HL-60 (cell line): Measurements from ENCODE around the gene HHIP.

Experiments
- DNase-seq, 2 experiments: peaks; one replicate each; pipeline ENCODE4 v3.0.0-alpha.2; 2010 to 2020; ENCODE audit warnings: low read depth in 1 of 2, low spot score in 1 of 2
- H3K27ac ChIP-seq: fragments of 250-450 bp; sonication (Bioruptor Pico); replicated peaks from 2 replicates; pipeline ENCODE4 v1.5.1; 2020; ENCODE audit warnings: mild to moderate bottlenecking, moderate library complexity
- H3K27me3 ChIP-seq: fragments of 250-450 bp; sonication (Bioruptor Pico); 2 replicates; pipeline ENCODE4 v1.5.1; 2021; ENCODE audit warnings: mild to moderate bottlenecking, moderate library complexity; ENCODE audit not compliant: insufficient read depth, poor library complexity, severe bottlenecking
- H3K4me3 ChIP-seq: replicated peaks from 2 replicates; pipeline ENCODE4 v1.5.1; 2011; ENCODE audit warnings: mild to moderate bottlenecking, control low read depth, low read length; ENCODE audit not compliant: insufficient read depth
- GABPA ChIP-seq: IDR thresholded peaks from 2 replicates; pipeline ENCODE4 v1.6.1; 2012; ENCODE audit warnings: low read depth
- POLR2AphosphoS5 ChIP-seq: IDR thresholded peaks from 2 replicates; pipeline ENCODE4 v1.6.1; 2012; ENCODE audit warnings: low read depth
- SPI1 ChIP-seq: IDR thresholded peaks from 2 replicates; pipeline ENCODE4 v1.6.1; 2012; ENCODE audit warnings: low read depth, mild to moderate bottlenecking, borderline replicate concordance
- TF ChIP-seq, protein P1 (sequence below): IDR thresholded peaks from 2 replicates; pipeline ENCODE4 v1.6.1; 2012; ENCODE audit warnings: low read depth; ENCODE audit not compliant: insufficient replicate concordance
- TF ChIP-seq, protein P2 (sequence below): IDR thresholded peaks from one replicate; pipeline ENCODE4 v1.5.1; 2011; ENCODE audit warnings: low read length, control low read depth, inconsistent platforms; ENCODE audit not compliant: insufficient read depth

Gene HHIP

DNA sequence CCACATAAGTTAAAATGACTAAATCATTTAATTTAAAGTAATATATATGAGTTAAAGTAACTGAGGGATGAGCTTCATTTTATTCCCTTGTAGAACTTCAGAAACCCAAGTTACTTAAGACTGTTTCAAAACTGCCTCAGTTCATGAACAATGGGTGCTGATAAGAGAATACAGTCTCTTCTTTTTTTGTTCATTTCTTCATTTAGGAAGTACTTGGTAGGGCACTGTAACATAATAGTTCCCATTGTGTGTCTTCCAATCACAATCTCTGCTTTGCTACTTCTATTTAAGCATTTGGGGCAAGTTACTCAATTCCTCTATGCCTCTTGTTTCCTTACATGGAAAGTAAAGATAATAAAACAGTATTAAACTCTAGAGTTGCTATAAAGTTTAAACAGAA is 50.4 kb downstream of the HHIP start:
- Histone ChIP-seq H3K27me3 (no peaks in the 10 kb centered on the region), H3K4me3 (no peak overlapping the region), H3K27ac (no peak overlapping the region)
- DNase-seq = no peak
- no peak for TF ChIP-seq GABPA
- TF ChIP-seq, protein P1, sequence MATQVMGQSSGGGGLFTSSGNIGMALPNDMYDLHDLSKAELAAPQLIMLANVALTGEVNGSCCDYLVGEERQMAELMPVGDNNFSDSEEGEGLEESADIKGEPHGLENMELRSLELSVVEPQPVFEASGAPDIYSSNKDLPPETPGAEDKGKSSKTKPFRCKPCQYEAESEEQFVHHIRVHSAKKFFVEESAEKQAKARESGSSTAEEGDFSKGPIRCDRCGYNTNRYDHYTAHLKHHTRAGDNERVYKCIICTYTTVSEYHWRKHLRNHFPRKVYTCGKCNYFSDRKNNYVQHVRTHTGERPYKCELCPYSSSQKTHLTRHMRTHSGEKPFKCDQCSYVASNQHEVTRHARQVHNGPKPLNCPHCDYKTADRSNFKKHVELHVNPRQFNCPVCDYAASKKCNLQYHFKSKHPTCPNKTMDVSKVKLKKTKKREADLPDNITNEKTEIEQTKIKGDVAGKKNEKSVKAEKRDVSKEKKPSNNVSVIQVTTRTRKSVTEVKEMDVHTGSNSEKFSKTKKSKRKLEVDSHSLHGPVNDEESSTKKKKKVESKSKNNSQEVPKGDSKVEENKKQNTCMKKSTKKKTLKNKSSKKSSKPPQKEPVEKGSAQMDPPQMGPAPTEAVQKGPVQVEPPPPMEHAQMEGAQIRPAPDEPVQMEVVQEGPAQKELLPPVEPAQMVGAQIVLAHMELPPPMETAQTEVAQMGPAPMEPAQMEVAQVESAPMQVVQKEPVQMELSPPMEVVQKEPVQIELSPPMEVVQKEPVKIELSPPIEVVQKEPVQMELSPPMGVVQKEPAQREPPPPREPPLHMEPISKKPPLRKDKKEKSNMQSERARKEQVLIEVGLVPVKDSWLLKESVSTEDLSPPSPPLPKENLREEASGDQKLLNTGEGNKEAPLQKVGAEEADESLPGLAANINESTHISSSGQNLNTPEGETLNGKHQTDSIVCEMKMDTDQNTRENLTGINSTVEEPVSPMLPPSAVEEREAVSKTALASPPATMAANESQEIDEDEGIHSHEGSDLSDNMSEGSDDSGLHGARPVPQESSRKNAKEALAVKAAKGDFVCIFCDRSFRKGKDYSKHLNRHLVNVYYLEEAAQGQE = no peak
- no peak for TF ChIP-seq SPI1
- TF ChIP-seq, protein P2, sequence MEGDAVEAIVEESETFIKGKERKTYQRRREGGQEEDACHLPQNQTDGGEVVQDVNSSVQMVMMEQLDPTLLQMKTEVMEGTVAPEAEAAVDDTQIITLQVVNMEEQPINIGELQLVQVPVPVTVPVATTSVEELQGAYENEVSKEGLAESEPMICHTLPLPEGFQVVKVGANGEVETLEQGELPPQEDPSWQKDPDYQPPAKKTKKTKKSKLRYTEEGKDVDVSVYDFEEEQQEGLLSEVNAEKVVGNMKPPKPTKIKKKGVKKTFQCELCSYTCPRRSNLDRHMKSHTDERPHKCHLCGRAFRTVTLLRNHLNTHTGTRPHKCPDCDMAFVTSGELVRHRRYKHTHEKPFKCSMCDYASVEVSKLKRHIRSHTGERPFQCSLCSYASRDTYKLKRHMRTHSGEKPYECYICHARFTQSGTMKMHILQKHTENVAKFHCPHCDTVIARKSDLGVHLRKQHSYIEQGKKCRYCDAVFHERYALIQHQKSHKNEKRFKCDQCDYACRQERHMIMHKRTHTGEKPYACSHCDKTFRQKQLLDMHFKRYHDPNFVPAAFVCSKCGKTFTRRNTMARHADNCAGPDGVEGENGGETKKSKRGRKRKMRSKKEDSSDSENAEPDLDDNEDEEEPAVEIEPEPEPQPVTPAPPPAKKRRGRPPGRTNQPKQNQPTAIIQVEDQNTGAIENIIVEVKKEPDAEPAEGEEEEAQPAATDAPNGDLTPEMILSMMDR = no peak
- no peak for TF ChIP-seq POLR2AphosphoS5

DNA sequence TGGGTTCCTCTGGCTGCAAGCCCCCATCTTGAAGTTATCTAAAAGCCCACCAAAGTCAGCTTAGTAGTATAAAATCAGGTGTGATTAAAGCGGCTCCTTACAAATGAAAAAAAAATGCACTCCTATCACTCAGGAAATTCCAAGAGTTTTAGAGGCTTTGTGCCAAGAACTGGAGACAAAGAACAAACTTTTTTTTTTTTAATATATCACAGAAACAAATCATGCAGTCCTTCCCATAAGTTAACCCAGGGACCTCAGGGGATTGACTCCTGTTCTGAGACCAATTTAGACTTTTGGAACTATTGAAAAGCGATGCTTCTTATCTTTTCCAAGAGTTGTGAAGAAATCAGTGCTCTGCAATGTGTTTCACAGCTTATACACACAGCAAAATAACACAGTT is 53.6 kb downstream of the HHIP start:
- DNase-seq = no peak
- TF ChIP-seq SPI1 (no peak), GABPA (no peak), POLR2AphosphoS5 (no peak)
- TF ChIP-seq, protein P1 = no peak
- TF ChIP-seq, protein P2 = no peak
- Histone ChIP-seq H3K27ac (no peak overlapping the region), H3K4me3 (no peak overlapping the region), H3K27me3 (no peaks in the 10 kb centered on the region)

DNA sequence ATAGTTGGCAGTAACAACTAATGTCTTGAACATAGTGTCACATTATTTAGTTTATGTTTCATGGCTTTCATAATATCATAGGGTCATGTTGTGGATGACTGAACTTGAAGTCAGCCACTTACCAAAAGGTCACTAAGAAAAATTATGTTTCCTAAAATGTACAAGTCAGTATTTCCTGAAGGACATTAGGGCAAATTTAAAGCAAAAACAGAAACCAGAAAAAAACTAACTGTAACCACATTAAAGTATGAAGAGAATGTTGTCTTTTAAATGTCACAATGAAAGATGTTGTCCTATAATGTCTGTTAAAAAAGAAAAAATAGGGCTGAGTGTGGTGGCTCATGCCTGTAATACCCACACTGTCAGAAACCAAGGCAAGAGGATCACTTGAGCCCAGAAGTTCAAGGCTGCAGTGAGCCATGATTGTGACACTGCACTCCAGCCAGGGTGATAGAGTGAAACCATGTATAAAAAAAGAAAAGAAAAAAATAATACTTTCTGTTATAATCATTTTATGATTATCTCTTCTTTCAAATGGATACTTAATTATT is 55.8 kb downstream of the HHIP start:
- no peak for DNase-seq
- no peak overlapping the region for H3K4me3 ChIP-seq
- H3K27me3 ChIP-seq = no peaks in the 10 kb centered on the region
- TF ChIP-seq, protein P2 = no peak
- TF ChIP-seq, protein P1 = no peak
- no peak overlapping the region for H3K27ac ChIP-seq
